HAP-1 (cell line): ENCODE results near the gene LCLAT1.

ENCODE experiments used
- DNase-seq, 2 experiments: peaks; one replicate each; pipeline ENCODE4 v3.0.0-alpha.2; 2016 to 2020; ENCODE audit warnings: low spot score in 2 of 2
- H3K27me3 ChIP-seq: fragments of 250-450 bp; sonication (Bioruptor Pico); 2 replicates; pipeline ENCODE4 v1.5.1; 2020; ENCODE audit warnings: low read depth, mild to moderate bottlenecking, moderate library complexity
- H3K36me3 ChIP-seq: fragments of 250-450 bp; sonication (Bioruptor Pico); replicated peaks from 2 replicates; pipeline ENCODE4 v1.5.1; 2020; ENCODE audit warnings: mild to moderate bottlenecking
- H3K4me1 ChIP-seq: fragments of 250-450 bp; sonication (Bioruptor Pico); 2 replicates; pipeline ENCODE4 v1.5.1; 2020; ENCODE audit warnings: mild to moderate bottlenecking
- H3K4me3 ChIP-seq: fragments of 250-450 bp; sonication (Bioruptor Pico); 2 replicates; pipeline ENCODE4 v1.5.1; 2020; ENCODE audit warnings: mild to moderate bottlenecking, moderate library complexity
- H3K9me3 ChIP-seq: fragments of 250-450 bp; sonication (Bioruptor Pico); 2 replicates; pipeline ENCODE4 v1.5.1; 2020; ENCODE audit warnings: mild to moderate bottlenecking, moderate library complexity
- in situ Hi-C: fragments of 300-500 bp; cut with MboI; formaldehyde crosslinking; loops from 3 replicates; pipeline ENCODE4 v1.14.3; 2020; ENCODE audit warnings: low sequenced_read_pairs, inconsistent platforms, mixed read lengths

LCLAT1 gene

DNA sequence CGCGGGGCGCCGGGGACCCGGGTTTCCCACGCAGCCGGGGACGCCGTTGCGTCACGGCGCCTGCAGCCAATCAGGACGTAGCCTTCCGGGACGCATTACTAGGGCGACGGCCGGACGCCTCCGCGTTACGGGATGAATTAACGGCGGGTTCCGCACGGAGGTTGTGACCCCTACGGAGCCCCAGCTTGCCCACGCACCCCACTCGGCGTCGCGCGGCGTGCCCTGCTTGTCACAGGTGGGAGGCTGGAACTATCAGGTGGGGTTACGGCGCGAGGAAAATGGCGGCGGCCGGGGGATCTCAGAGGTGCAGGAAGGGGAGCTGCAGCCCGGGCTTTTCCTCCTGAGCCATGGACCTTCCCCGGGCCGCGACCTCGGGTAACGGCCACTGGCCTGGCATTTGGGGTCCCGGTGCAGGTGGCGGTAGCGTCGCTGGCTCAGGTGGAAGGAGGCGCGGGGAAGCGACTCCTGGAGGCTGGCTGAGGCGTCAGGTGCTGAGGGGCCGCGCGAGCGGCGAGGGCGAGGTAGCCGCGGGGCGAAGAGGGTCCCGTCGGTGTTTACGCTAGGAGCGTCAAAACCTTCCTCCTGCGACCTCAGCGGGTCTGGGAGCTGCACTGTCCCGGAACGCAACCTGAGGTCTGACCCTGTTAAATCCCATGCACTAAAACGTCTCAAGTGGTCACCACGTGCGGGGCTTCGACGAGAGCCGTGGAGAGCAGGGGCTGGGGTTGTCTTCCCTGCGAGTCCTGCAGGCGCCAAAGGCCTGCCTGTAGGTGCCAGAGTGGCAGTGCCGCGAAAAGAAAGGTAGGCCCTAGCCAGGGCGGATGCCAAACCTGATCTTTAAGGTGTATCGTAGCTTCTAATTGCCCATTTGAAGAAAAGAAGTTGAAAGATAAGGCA is at the start of gene LCLAT1:
Gene LCLAT1 (plus strand): TSS at position 98 of the 897 bp plus-strand sequence. CDS start 78,345 bp downstream, outside the sequence.
- H3K4me3 ChIP-seq, result peak within 1 kb of the TSS; percentile 95
- DNase-seq, result peak; percentile 53 to 82
- H3K27me3 ChIP-seq, result no peaks in the 10 kb centered on the region
- in situ Hi-C loops, result loop anchor here (10.0 kb wide), 1 partner anchor 213 kb away; the partner anchor contains the start of gene LBH
- H3K9me3 ChIP-seq, result no peaks in the 10 kb centered on the region
- H3K36me3 ChIP-seq, result 0 out of 2 replicates have a peak, but pooled peaks cover 3% of the 10 kb centered on the region
- peaks cover 20% of the 10 kb centered on the region for H3K4me1 ChIP-seq

DNA sequence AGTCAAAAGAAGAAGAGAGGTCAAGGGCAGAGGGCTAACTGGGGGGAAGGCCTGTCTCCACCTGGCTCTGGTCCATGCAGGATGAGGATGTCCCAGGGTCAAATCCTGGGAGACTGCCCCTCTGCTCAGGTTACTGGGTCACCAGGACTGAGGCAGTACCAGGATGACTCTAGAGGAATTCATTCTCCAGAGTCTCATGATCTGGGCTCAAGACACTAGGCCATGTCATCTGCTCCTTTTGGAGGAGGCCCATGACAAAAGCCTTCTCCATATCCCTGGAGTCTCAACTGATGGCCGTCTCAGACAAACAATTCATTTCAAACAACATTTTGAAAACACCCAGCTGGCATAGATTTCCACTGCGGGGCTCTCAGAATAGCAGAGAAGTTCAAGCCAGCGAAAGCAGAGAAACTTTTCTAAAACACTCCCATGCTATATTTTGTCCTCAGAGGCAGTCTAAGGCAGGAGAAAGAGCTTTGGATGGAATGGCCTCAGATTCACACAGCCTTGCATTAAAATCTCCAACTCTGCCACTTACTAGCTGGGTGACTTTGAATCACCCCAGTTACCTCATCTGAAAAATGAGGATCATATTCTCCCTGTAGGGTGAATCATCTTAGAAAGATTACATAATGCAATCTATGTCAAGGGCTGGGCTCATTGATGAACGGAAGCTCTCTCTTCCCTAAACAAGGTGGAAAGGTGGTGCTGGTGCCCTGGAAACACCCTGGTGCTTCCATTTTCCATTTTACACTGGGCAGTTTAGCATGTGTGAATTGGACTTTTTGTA is 48.8 kb upstream of the LCLAT1 start:
- no peaks in the 10 kb centered on the region for H3K27me3 ChIP-seq
- no peaks in the 10 kb centered on the region for H3K9me3 ChIP-seq
- H3K36me3 ChIP-seq, result no peaks in the 10 kb centered on the region
- DNase-seq, result no peak
- in situ Hi-C loops, result no loop called here
- H3K4me1 ChIP-seq, result no peaks in the 10 kb centered on the region
- H3K4me3 ChIP-seq, result no peak overlapping the region

DNA sequence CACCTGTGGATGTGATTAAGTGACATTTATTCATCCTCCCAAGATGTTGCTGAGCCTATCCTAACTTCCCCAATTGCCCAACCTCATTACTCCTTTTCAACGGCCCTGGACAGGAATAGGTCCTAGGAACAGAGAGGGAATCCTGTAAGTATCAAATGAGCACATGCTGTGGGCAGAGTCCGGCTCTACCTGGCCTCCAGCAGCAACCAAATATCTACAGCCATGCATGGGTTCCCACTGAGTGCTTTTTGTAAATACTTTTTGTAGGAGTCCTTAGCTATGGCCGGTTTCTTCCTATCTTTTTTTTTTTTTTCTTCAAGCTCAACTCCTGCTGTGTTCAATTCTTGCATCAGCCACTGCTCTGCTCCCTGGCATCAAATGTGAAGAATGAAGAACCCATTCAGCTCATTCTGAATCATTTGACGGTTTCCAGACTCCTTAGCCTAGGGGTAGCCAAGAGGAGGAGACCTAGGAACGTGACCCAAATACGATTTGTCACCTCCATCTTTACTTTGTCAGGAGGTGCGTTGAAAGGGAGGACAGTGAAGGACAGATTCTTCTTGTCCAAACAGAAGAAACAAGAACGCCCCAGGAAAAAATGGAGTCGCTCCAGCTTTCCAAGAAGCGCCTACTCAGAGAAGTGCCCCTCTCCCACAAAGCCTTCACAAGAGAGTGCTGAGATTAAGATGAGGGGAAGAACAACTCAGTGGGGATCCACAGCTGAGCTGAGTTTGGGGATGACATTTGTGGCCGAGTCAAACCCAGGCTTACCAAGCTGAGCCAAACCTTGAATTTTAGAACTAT is 46.7 kb upstream of the LCLAT1 start:
- in situ Hi-C loops, result no loop called here
- H3K4me3 ChIP-seq, result no peak overlapping the region
- DNase-seq, result no peak
- H3K4me1 ChIP-seq, result peaks cover 11% of the 10 kb centered on the region
- no peaks in the 10 kb centered on the region for H3K27me3 ChIP-seq
- H3K36me3 ChIP-seq, result no peaks in the 10 kb centered on the region
- no peaks in the 10 kb centered on the region for H3K9me3 ChIP-seq

DNA sequence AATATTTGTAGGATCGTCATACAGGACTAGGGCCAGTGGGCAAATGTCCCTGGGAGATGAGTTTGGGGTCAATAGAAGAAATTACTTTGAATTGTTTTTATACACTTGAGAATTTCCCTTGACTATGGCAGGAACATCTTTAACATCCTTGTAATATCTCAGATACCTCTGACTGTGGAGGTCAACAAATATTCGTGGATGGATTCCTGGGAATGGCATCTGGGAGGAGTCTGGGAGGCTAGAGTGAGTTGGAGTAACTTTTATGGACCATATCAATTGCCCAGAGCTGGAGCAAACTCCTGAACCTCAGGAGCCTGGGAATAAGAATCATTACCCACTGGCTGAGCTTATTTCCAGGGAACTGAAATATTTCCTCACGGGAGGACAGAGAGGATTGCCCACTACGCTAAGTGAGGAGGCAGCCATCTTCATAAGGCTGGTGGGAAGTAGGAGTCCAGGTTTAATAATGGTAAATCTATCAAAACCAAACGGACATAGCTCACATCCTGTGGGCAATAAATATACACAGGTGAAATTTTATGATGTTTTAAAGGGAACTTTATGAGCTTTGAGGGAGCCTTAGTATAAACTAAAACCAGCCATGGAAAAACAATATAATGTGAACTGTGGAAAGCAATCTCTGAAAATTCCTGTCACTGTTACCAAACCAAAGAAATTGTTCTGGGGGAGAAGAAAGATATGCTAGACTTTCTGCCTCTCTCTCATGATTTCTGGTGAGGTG is 44.4 kb upstream of the LCLAT1 start:
- no peaks in the 10 kb centered on the region for H3K9me3 ChIP-seq
- no peak for DNase-seq
- H3K27me3 ChIP-seq, result no peaks in the 10 kb centered on the region
- in situ Hi-C loops, result no loop called here
- H3K4me1 ChIP-seq, result peaks cover 11% of the 10 kb centered on the region
- H3K36me3 ChIP-seq, result no peaks in the 10 kb centered on the region
- H3K4me3 ChIP-seq, result no peak overlapping the region

GRCh38 chr2:30403592-30404312 is 43.3 kb upstream of the LCLAT1 start:
- in situ Hi-C loops, result no loop called here
- no peak for DNase-seq
- Histone ChIP-seq H3K4me1 (peaks cover 11% of the 10 kb centered on the region), H3K4me3 (no peak overlapping the region), H3K9me3 (no peaks in the 10 kb centered on the region), H3K36me3 (no peaks in the 10 kb centered on the region), H3K27me3 (no peaks in the 10 kb centered on the region)

DNA sequence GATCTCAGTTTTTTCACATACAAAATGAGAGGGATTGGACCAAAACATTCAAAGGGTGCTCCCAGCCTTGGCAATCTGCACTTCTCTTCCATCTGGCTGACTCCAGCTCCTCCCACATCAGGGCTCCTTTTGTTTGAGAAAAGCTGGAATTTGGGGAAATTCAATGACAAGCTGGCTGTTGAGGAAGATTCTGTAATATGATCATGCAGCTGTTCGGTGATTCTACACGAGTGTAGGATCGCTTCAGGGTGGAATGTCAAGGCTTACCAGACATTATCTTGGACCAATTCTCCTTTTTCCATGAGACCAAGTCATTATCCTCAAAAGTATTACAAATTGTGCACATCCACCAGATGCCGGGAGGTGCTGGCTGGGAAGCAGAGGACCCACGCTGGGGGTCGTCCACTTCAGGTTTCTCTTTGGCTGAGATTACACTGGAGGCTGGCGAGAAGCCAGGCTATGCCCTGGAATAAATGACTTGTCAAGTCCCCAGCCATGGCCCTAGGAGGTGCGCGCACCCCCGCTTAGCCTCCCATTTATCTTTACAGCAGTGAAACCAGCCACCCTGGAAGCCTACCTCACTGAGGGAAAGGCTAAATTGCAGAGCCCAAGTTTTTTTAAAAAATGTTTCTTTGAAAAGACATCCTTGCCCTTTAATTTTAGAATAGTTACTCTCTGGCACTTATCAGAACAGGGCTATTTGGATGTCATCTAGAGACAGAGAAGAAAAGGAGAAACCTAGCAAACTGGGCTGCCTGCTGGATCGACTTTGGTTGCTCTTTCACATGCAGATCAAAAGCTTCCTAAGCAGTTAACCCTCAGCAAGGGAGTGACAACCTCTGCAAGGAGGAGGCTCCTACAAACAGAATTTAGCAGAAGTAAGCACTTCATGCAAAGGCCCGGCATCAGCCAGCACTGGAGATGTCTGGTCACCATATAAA is 42.5 kb upstream of the LCLAT1 start:
- DNase-seq, result peak; percentile 36 to 61
- no peak overlapping the region for H3K4me3 ChIP-seq

GRCh38 chr2:30405260-30405605 is 41.8 kb upstream of the LCLAT1 start:
- Histone ChIP-seq H3K4me3 (no peak overlapping the region), H3K27me3 (no peaks in the 10 kb centered on the region), H3K36me3 (no peaks in the 10 kb centered on the region), H3K4me1 (peaks cover 11% of the 10 kb centered on the region), H3K9me3 (no peaks in the 10 kb centered on the region)
- DNase-seq, result no peak
- in situ Hi-C loops, result no loop called here

More for the DNA sequence above, 42.5 kb upstream of the LCLAT1 start:
- in situ Hi-C loops, result no loop called here
- Histone ChIP-seq H3K36me3 (no peaks in the 10 kb centered on the region), H3K27me3 (no peaks in the 10 kb centered on the region), H3K9me3 (no peaks in the 10 kb centered on the region), H3K4me1 (peaks cover 11% of the 10 kb centered on the region)

DNA sequence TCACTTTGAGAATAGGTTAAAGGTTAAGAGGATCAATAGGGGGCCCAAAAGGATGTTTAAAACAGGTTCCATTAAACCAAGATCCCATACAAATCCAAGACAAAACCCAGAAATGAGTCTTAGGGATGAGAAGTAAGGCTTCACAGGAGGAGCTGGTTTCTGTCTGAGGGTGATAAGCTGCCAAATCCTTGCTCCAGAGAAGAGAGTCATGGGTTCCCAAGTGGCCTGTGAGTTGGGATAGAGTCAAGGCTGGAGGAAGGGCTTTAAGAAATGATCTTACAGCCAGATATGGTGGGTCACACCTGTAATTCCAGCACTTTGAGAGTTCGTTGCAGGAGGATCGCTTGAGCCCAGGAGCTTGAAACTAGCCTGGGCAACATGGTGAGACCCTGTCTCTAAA is 40.2 kb upstream of the LCLAT1 start:
- in situ Hi-C loops, result no loop called here
- no peak for DNase-seq

DNA sequence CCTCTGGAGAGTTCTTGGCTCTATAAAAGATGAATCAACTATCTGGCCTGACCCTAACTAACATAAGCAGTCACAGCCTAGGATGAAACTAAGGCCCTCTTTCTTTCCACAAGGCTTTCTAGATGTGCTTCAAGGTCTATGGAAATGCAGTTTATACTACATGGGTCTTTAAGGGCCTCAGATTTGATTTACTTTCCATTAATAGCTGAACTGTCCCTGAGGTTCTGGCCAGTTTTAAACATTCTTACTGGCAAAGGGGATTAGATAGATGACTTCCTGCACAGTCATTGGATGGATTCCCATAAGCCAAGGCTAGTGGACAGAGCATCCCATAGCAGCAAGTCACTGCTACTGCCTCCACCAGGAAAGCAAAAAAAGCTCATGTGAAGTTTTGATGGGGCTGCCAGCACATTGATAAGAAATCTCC is 38.1 kb upstream of the LCLAT1 start:
- no peaks in the 10 kb centered on the region for H3K9me3 ChIP-seq
- peaks cover 10% of the 10 kb centered on the region for H3K4me1 ChIP-seq
- no peaks in the 10 kb centered on the region for H3K36me3 ChIP-seq
- no peak overlapping the region for H3K4me3 ChIP-seq
- DNase-seq, result no peak
- in situ Hi-C loops, result no loop called here
- H3K27me3 ChIP-seq, result no peaks in the 10 kb centered on the region

More for the DNA sequence above, 40.2 kb upstream of the LCLAT1 start:
- H3K9me3 ChIP-seq, result no peaks in the 10 kb centered on the region
- H3K4me3 ChIP-seq, result no peak overlapping the region
- peaks cover 11% of the 10 kb centered on the region for H3K4me1 ChIP-seq
- H3K27me3 ChIP-seq, result no peaks in the 10 kb centered on the region
- H3K36me3 ChIP-seq, result no peaks in the 10 kb centered on the region

DNA sequence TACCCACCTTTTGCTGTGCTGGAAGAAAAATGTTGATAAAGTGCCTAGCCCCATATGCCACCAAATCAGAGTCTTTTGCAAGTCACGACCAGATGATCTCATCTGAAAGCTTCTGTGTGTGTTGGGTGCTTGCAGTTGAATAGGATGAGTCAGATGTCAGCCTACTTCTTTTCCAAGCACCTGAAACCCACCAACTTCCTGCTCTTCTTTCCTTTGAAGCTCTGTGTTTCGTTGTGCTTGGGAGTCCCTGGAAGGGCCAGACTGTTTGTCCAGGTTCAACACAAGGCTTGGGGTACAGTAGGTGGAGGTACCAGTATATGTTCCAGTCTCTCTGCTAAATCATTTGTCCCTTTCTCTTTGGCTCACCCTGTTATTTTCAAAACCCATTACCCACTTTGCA is 36.8 kb upstream of the LCLAT1 start:
- no peak overlapping the region for H3K4me3 ChIP-seq
- H3K4me1 ChIP-seq, result no peaks in the 10 kb centered on the region
- no peak for DNase-seq
- H3K27me3 ChIP-seq, result no peaks in the 10 kb centered on the region
- H3K36me3 ChIP-seq, result no peaks in the 10 kb centered on the region
- in situ Hi-C loops, result no loop called here
- no peaks in the 10 kb centered on the region for H3K9me3 ChIP-seq

GRCh38 chr2:30412047-30412683 is 34.9 kb upstream of the LCLAT1 start:
- Histone ChIP-seq H3K4me3 (no peak overlapping the region), H3K27me3 (no peaks in the 10 kb centered on the region), H3K4me1 (no peaks in the 10 kb centered on the region), H3K9me3 (no peaks in the 10 kb centered on the region), H3K36me3 (no peaks in the 10 kb centered on the region)
- DNase-seq, result no peak
- in situ Hi-C loops, result no loop called here
